Peyer's patch (tissue), 4 donors: Measurements from ENCODE around the gene UTP11. TPM values are rescaled to one million over a fixed set of nuclear protein-coding genes. Genes with fewer than 3 reads are reported as not detected.

Experiments used
- DNase-seq, 3 donors: peaks; one replicate each; pipeline ENCODE4 v3.0.0-alpha.2; 2017 to 2019
- H3K27ac ChIP-seq, 4 donors: fragments of 200-600 bp; sonication (generic); one replicate each; pipeline ENCODE4 v1.5.1; 2016 to 2019
- H3K27me3 ChIP-seq, 2 donors: fragments of 200-600 bp; sonication (generic); one replicate each; pipeline ENCODE4 v1.5.1; 2019
- H3K36me3 ChIP-seq, 3 donors: fragments of 200-600 bp; sonication (generic); one replicate each; pipeline ENCODE4 v1.5.1; 2016 to 2019
- H3K4me1 ChIP-seq, 4 donors: fragments of 200-600 bp; sonication (generic); one replicate each; pipeline ENCODE4 v1.5.1; 2016 to 2019
- H3K4me3 ChIP-seq, 4 donors: fragments of 200-600 bp; sonication (generic); 1 replicate in 3 of 4; 2 replicates in 1 of 4; pipeline ENCODE4 v1.5.1; 2016 to 2019; ENCODE audit warnings: mild to moderate bottlenecking in 1 of 4
- H3K9me3 ChIP-seq, 4 donors: fragments of 200-600 bp; sonication (generic); one replicate each; pipeline ENCODE4 v1.5.1; 2016 to 2019; ENCODE audit warnings: mild to moderate bottlenecking in 1 of 4
- CTCF ChIP-seq, 6 experiments: fragments of 450-650 bp in 4 of 6; fragments of 200-600 bp in 2 of 6; sonication (generic) in 1 of 6; IDR thresholded peaks; one replicate each; pipeline ENCODE4 v1.5.1; 2017 to 2019; ENCODE audit warnings: antibody characterized with exemption in 6 of 6, mild to moderate bottlenecking in 3 of 6, moderate library complexity in 1 of 6
- POLR2A ChIP-seq, 2 donors: fragments of 450-650 bp; IDR thresholded peaks; one replicate each; pipeline ENCODE4 v1.5.1; 2017; ENCODE audit warnings: antibody characterized with exemption in 2 of 2, mild to moderate bottlenecking in 2 of 2, moderate library complexity in 2 of 2
- total RNA-seq, 4 donors: library from RNA; depleted of rRNA; stranded (reverse); fragments of >200 nt; gene quantifications; one replicate each; pipeline ENCODE4 v1.1.0, GENCODE V29; 2016

Gene UTP11
- total RNA-seq, 4 donors from 2014 or later = 8.9 to 23.1 (median 18.8) TPM

GRCh38 chr1:37978541-37978940 is 34.0 kb upstream of the UTP11 start:
- H3K27me3 ChIP-seq = no peaks in the 10 kb centered on the region
- H3K27ac ChIP-seq = no peak overlapping the region
- no peaks in the 10 kb centered on the region for H3K4me1 ChIP-seq
- DNase-seq = no peak
- no peak overlapping the region for H3K4me3 ChIP-seq
- no peaks in the 10 kb centered on the region for H3K9me3 ChIP-seq
- H3K36me3 ChIP-seq = peaks cover 0 to 96% (median 0%) of the 10 kb centered on the region in 3 donors
- TF ChIP-seq CTCF (IDR thresholded peaks at IDR 0.05) = no peak
- no peak for TF ChIP-seq POLR2A (IDR thresholded peaks at IDR 0.05)

GRCh38 chr1:37983546-37983945 is 29.0 kb upstream of the UTP11 start:
- H3K4me1 ChIP-seq = peaks cover 0 to 5% (median 0%) of the 10 kb centered on the region in 4 donors
- H3K27ac ChIP-seq = no peak overlapping the region
- H3K9me3 ChIP-seq = no peaks in the 10 kb centered on the region
- H3K4me3 ChIP-seq = no peak overlapping the region
- DNase-seq = no peak
- peaks cover 0 to 92% (median 0%) of the 10 kb centered on the region in 3 donors for H3K36me3 ChIP-seq
- H3K27me3 ChIP-seq = no peaks in the 10 kb centered on the region
- TF ChIP-seq POLR2A (IDR thresholded peaks at IDR 0.05) (no peak), CTCF (IDR thresholded peaks at IDR 0.05) (no peak)

GRCh38 chr1:37987679-37988078 is 24.9 kb upstream of the UTP11 start:
- no peak for TF ChIP-seq CTCF (IDR thresholded peaks at IDR 0.05)
- TF ChIP-seq POLR2A (IDR thresholded peaks at IDR 0.05) = no peak
- peaks cover 0 to 51% (median 0%) of the 10 kb centered on the region in 3 donors for H3K36me3 ChIP-seq
- H3K27me3 ChIP-seq = no peaks in the 10 kb centered on the region
- no peak overlapping the region for H3K27ac ChIP-seq
- no peak for DNase-seq
- H3K9me3 ChIP-seq = no peaks in the 10 kb centered on the region
- peaks cover 0 to 11% (median 0%) of the 10 kb centered on the region in 4 donors for H3K4me1 ChIP-seq
- no peak overlapping the region for H3K4me3 ChIP-seq

- DNase-seq = no peak
- Histone ChIP-seq H3K27me3 (no peaks in the 10 kb centered on the region), H3K4me3 (peak overlapping the region; percentile 76 to 87 (median 78)), H3K4me1 (peaks cover 0 to 11% (median 0%) of the 10 kb centered on the region in 4 donors), H3K36me3 (peaks cover 0 to 33% (median 0%) of the 10 kb centered on the region in 3 donors), H3K9me3 (no peaks in the 10 kb centered on the region), H3K27ac (peak overlapping the region; percentile 61 to 82 (median 70))
- TF ChIP-seq POLR2A (IDR thresholded peaks at IDR 0.05) = no peak
- no peak for TF ChIP-seq CTCF (IDR thresholded peaks at IDR 0.05)
Measured at GRCh38 chr1:37989361-37989930, 23.1 kb upstream of the UTP11 start.

GRCh38 chr1:37994886-37995566 is 17.5 kb upstream of the UTP11 start:
- Histone ChIP-seq H3K4me3 (peak overlapping the region in 2 of 4 donors; percentile 57 to 59), H3K36me3 (no peaks in the 10 kb centered on the region), H3K4me1 (peaks cover 0 to 43% (median 0%) of the 10 kb centered on the region in 4 donors), H3K27me3 (no peaks in the 10 kb centered on the region), H3K27ac (peak overlapping the region in 3 of 4 donors; percentile 55 to 84 (median 78)), H3K9me3 (no peaks in the 10 kb centered on the region)
- TF ChIP-seq CTCF (IDR thresholded peaks at IDR 0.05) (no peak), POLR2A (IDR thresholded peaks at IDR 0.05) (no peak)
- no peak for DNase-seq
